AG09319 (cell line): ENCODE measurements around the gene TSPAN15.

Source experiments
- DNase-seq: peaks from one replicate; pipeline ENCODE4 v3.0.0-alpha.2; 2010; ENCODE audit warnings: low read depth; ENCODE audit errors: extremely low read depth
- CTCF ChIP-seq: IDR thresholded peaks from 2 replicates; pipeline ENCODE4 v1.5.1; 2011; ENCODE audit warnings: low read depth, mild to moderate bottlenecking, inconsistent platforms, low read length, moderate library complexity

The TSPAN15 gene

DNA sequence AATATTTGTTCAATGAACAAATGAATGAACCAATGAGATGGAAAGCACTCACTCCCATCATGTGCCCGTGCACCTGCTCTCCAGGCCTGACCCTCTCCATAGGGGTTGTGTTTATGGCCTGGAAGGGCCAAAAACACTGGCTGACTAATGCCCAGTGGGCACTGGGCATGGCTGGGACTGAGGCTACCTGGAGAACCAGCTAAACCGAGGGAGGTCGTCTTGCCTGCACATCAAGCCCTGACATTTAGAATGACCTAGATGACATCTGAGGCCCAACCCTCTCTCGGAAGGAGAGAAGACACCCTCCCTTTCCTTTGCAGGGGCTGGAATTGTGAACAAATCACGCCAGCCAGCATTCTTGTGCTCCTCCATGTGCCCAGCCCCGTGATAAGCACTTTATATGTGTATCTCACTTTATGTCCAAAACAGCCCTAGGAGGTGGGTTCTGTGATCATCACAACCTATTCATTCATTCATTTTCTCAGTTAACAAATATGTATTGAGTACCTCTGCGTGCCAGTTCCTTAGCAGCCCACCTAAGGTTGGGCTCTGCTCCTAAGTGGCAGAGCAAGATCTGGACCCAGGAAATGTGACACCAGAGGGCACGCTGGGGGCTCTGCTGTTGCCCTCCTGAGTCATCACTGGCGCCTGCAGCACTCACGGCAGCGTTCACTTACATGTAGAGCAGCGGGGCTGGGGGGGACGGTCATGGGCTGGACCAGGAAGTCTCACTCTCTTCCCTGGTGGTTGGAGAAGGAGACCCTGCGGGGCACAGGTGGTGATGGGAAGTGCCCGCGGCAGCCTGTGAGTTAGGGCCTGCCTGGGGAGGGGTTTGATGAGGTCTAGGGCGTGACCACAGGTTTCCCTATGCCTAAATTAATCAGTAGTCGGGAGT is 52.0 kb downstream of the TSPAN15 start:
- no peak for TF ChIP-seq CTCF
- DNase-seq: no peak

- DNase-seq: no peak
- no peak for TF ChIP-seq CTCF
Observed at GRCh38 chr10:69503896-69504265, 52.6 kb downstream of the TSPAN15 start.

GRCh38 chr10:69504576-69505250 is 53.4 kb downstream of the TSPAN15 start:
- no peak for TF ChIP-seq CTCF
- no peak for DNase-seq

DNA sequence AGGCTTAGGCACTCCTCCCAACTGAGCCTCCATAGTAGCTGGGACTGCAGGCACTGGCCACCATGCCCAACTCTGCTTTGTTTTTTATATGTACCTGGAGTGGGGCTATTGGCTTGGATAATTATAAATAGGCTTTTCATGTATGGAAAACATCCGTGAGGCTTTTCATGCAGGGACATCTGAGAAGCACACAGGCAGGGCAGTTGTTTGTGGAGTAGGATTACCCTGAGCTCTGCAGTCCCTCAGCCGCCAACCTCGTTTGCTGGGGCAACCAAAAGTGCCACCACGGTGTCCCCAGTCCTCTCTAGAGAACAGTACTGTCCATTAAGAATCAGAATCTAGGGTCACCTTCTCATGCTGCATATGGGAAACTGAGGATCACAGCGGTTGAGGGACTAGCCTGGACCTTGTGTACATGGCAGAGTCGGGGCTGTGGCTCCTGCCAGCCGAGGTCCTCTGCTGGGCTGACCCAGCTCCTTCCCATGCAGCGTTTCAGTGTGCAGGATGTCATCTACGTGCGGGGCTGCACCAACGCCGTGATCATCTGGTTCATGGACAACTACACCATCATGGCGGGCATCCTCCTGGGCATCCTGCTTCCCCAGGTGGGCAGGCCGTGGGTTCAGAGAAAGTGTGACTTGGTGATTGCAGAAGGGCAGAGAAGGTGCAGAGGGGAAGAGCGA is 54.5 kb downstream of the TSPAN15 start:
- no peak for TF ChIP-seq CTCF
- DNase-seq: no peak

GRCh38 chr10:69506487-69506833 is 55.2 kb downstream of the TSPAN15 start:
- no peak for DNase-seq
- no peak for TF ChIP-seq CTCF

DNA sequence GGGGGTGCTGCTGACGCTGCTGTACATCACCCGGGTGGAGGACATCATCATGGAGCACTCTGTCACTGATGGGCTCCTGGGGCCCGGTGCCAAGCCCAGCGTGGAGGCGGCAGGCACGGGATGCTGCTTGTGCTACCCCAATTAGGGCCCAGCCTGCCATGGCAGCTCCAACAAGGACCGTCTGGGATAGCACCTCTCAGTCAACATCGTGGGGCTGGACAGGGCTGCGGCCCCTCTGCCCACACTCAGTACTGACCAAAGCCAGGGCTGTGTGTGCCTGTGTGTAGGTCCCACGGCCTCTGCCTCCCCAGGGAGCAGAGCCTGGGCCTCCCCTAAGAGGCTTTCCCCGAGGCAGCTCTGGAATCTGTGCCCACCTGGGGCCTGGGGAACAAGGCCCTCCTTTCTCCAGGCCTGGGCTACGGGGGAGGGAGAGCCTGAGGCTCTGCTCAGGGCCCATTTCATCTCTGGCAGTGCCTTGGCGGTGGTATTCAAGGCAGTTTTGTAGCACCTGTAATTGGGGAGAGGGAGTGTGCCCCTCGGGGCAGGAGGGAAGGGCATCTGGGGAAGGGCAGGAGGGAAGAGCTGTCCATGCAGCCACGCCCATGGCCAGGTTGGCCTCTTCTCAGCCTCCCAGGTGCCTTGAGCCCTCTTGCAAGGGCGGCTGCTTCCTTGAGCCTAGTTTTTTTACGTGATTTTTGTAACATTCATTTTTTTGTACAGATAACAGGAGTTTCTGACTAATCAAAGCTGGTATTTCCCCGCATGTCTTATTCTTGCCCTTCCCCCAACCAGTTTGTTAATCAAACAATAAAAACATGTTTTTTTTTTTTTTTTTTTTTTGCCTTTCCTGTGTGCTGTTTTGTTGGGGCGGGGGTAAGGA is 55.8 kb downstream of the TSPAN15 start:
- no peak for TF ChIP-seq CTCF
- DNase-seq: no peak
